T-helper 17 cell (primary cell): Measurements from ENCODE around the gene SLC6A17. TPM values are rescaled to one million over a fixed set of nuclear protein-coding genes. Genes with fewer than 3 reads are reported as not detected.

Source experiments
- ATAC-seq: fragments of 150-1000 bp; cut with Tn5 transposase; 2 replicates; pipeline ENCODE4 v1.10.0; 2021; ENCODE audit warnings: mild to moderate bottlenecking, moderate library complexity
- DNase-seq, 3 donors: peaks; one replicate each; pipeline versions ENCODE4 v3.0.0 to v3.0.0-alpha.2; 2020 to 2021
- H3K9me3 ChIP-seq: one replicate; pipeline ENCODE4 v1.7.0; 2013; ENCODE audit warnings: low read length, mild to moderate bottlenecking; ENCODE audit not compliant: control insufficient read depth, poor library complexity, severe bottlenecking
- H3K27ac Mint-ChIP-seq: one replicate; pipeline ENCODE4 v1.8.0; 2022; ENCODE audit warnings: mild to moderate bottlenecking, moderate library complexity, mixed read lengths
- H3K27me3 Mint-ChIP-seq: one replicate; pipeline ENCODE4 v1.8.0; 2022; ENCODE audit warnings: mixed read lengths
- H3K36me3 Mint-ChIP-seq: one replicate; pipeline ENCODE4 v1.8.0; 2022; ENCODE audit warnings: low read depth, mixed read lengths
- H3K4me1 Mint-ChIP-seq: one replicate; pipeline ENCODE4 v1.8.0; 2022; ENCODE audit warnings: mild to moderate bottlenecking, mixed read lengths
- H3K4me3 Mint-ChIP-seq: one replicate; pipeline ENCODE4 v1.8.0; 2022; ENCODE audit warnings: mild to moderate bottlenecking, moderate library complexity, mixed read lengths
- total RNA-seq, 4 donors: library from RNA in 2 of 4; stranded (reverse) in 2 of 4; gene quantifications; one replicate each; pipeline ENCODE4 v1.2.3 and lab custom pipeline; 2022 to 2026

Gene SLC6A17
- total RNA-seq, 2 donors from 2014 or later: not detected

DNA sequence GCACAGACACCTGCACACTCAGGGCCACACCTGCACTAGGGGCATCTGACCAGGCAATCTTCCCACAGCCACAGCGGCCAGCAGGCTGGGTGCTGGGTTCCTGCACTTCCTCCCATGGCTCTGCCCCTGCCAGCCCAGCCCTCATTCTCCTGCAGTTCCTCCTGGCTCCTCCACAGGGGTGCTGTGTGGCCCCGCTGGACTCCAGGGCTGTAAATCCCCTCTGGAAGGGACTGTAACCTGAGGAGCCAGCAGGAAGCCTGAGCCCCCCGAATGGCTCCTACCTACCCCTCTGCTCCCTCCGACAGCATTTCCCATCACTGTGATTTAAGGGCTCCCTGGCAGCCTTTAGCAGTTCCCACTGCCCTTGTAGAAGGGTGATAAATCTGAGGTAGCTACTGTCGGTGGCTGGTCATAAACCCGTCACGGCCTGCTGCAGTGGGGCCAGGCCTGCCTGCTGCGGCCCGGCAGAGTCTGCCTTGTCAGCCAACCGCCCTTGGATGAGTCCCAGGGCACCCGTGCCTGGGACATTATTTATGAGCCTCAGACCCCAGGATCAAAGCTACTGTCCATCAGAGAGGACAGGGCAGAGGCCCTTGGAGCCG is 29.2 kb upstream of the SLC6A17 start:
- Mint-ChIP-seq H3K36me3 (peaks cover 2% of the 10 kb centered on the region), H3K4me1 (no peaks in the 10 kb centered on the region), H3K27me3 (peaks cover 31% of the 10 kb centered on the region), H3K4me3 (no peak overlapping the region), H3K27ac (peak overlapping the region; percentile 24)
- H3K9me3 ChIP-seq: no peaks in the 10 kb centered on the region
- ATAC-seq (no peak), DNase-seq (no peak)

DNA sequence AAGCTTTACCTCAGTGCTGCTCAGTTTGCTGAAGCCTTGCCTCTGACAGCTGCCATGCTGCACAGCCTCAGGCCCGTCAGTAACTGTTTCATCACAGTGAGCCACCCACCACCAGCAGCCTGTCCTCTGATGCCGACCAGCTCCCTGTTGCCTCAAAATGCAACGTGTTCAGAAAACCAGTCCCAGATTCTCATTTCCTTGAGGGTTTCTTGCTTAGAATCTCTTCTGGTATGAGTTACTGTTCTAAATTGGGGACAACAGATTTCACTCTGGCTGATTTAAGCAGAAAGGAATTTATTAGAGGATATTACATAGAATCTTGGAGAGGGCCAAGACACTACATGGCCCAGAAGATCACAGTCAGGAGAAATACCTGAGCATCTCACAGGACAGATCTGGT is 27.1 kb upstream of the SLC6A17 start:
- Mint-ChIP-seq H3K36me3 (peaks cover 4% of the 10 kb centered on the region), H3K4me1 (no peaks in the 10 kb centered on the region), H3K27ac (no peak overlapping the region), H3K4me3 (no peak overlapping the region), H3K27me3 (peaks cover 33% of the 10 kb centered on the region)
- no peak for ATAC-seq
- DNase-seq: no peak
- H3K9me3 ChIP-seq: no peaks in the 10 kb centered on the region

DNA sequence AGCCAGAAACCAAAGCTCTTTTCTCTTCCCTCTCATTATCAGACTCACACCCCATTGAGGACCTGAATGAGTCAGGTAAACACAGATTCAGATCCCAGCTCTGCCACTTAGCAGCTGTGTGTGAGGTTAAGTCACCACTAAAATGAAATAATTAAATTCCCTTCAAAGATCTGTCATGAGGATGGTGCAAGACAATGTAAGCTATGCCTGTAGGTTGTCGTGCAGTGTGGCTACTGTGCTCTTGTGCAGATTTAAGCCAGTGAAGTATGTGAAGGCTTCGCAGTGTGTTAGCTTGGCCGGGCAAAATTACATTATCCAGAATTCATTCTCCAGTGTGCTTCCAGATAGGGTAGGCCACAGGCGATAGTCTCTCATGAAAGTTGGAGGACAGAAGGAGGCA is 24.5 kb upstream of the SLC6A17 start:
- Mint-ChIP-seq H3K27ac (no peak overlapping the region), H3K4me3 (no peak overlapping the region), H3K4me1 (no peaks in the 10 kb centered on the region), H3K36me3 (peaks cover 3% of the 10 kb centered on the region), H3K27me3 (peaks cover 51% of the 10 kb centered on the region)
- no peak for DNase-seq
- no peak for ATAC-seq
- H3K9me3 ChIP-seq: no peaks in the 10 kb centered on the region

DNA sequence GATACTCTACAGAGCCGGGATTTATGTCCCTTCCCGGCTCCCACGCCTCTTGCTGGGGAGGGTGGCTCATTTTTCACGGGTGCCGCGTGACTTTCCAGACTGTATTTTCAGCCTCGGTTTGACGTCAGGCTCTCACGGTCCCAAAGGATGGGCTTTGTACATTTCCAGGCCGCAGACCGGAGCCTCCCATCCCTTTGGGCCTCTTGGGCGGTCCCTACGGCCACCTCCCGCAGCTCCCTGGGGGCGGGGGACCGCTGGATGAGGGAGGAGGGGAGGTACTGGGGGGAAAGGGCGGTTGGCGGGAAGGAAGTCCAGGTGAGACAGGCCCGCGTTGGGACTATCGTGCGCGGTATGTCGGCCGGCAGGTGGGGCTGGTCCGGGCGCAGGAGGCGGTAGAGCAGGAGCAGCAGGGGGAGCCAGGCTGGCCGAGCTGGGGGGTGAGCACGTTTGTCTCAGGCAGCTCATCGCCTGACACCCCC is 20.1 kb upstream of the SLC6A17 start:
- Mint-ChIP-seq H3K36me3 (peaks cover 3% of the 10 kb centered on the region), H3K27me3 (peaks cover 83% of the 10 kb centered on the region)
- ATAC-seq: no peak

DNA sequence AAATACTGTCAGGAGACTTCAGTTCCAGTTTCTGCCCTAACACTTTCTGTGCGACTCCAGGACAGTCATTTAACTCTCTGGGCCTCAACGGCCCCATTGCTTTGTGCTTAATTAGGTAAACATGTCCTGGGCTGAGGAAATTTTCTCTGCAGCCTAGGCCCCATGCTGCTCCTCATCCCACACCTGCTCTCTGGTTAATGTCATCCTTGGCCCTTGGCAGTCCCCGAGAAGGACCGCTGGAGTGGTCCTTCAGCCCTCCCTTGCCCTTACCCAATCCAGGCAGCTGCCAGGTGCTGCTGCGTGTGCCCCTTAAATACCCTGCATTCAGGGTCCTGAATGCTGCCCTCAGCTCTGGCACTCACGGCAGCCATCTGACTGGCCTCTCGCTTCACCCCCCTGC is 19.3 kb upstream of the SLC6A17 start:
- H3K27ac Mint-ChIP-seq: no peak overlapping the region
- H3K4me3 Mint-ChIP-seq: no peak overlapping the region
- peaks cover 5% of the 10 kb centered on the region for H3K36me3 Mint-ChIP-seq
- DNase-seq (no peak), ATAC-seq (no peak)
- H3K4me1 Mint-ChIP-seq: peaks cover 4% of the 10 kb centered on the region
- H3K9me3 ChIP-seq: no peaks in the 10 kb centered on the region
- H3K27me3 Mint-ChIP-seq: peaks cover 86% of the 10 kb centered on the region

More for the DNA sequence above, 20.1 kb upstream of the SLC6A17 start:
- H3K9me3 ChIP-seq: no peaks in the 10 kb centered on the region
- Mint-ChIP-seq H3K4me1 (no peaks in the 10 kb centered on the region), H3K4me3 (peak overlapping the region; percentile 12), H3K27ac (no peak overlapping the region)
- no peak for DNase-seq

DNA sequence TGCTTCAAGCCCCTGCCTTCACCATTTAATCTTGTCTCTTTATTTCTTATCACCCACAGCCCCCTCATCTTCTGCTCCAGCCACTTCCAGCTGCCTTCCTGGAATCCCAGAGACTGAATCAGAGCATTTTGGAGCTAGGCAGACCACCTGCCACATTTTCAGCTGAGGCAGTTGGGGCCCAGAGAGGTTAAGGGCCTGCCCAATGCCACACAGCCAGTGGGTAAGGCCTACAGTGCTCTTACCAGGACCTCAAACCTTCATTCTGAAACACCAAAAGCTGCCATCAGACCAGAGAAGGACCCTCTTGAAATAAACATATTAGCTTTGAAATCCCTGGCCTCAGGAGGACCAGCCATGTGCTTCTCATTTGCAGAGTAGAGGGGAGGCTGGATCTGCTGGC is 17.6 kb upstream of the SLC6A17 start:
- H3K9me3 ChIP-seq: no peaks in the 10 kb centered on the region
- ATAC-seq: no peak
- DNase-seq: no peak
- peaks cover 86% of the 10 kb centered on the region for H3K27me3 Mint-ChIP-seq
- H3K4me3 Mint-ChIP-seq: no peak overlapping the region
- no peak overlapping the region for H3K27ac Mint-ChIP-seq
- H3K36me3 Mint-ChIP-seq: peaks cover 6% of the 10 kb centered on the region
- peaks cover 16% of the 10 kb centered on the region for H3K4me1 Mint-ChIP-seq

DNA sequence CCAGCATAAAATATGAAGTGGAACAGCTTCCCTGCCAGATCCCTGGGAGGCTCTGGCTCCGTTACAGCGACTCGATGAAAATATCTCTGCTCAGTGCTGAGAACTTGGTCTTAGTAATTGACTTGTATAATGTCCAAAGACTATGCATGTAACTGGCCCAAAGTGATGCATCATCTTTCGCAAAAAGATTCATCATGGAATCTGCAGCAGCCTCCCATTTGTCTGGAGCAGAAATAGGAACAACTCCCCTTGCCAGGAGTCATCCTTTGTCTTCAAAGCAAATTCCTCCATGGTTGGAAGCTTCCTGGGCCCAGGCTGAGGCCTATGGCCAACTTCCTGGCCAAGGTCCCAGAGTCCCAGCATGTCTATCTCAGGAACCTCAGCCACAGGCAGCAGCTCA is 16.9 kb upstream of the SLC6A17 start:
- ATAC-seq (no peak), DNase-seq (no peak)
- Mint-ChIP-seq H3K4me3 (no peak overlapping the region), H3K27me3 (peaks cover 86% of the 10 kb centered on the region), H3K36me3 (peaks cover 3% of the 10 kb centered on the region), H3K4me1 (peaks cover 17% of the 10 kb centered on the region), H3K27ac (no peak overlapping the region)
- H3K9me3 ChIP-seq: no peaks in the 10 kb centered on the region

DNA sequence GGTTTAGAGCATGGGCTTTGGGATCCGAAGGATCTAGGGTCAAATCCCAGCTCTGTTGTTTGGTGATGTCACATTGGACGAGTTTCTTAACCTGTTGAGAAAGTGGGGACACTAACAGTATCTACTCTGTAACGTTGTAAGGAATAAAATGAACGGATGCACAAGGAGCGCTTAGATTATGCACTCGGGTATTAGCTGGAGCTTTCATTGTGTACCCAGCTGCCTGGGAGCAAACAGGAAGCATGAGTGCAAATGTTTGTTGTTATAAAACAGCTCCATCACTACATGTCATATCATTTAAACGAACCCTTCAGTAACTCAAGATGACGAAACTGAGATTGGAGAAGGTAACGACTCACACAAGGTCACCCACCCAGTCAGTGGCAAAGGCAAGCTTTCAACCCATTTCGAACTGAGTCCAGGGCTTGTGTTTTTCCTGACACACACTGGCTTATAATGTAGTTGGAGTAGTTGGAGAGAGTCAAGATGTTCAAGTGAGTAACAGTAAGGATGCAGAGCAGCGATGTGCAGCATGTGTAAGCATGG is 16.2 kb upstream of the SLC6A17 start:
- ATAC-seq (no peak), DNase-seq (no peak)
- Mint-ChIP-seq H3K27me3 (peaks cover 89% of the 10 kb centered on the region), H3K27ac (no peak overlapping the region), H3K36me3 (peaks cover 3% of the 10 kb centered on the region), H3K4me1 (peaks cover 17% of the 10 kb centered on the region), H3K4me3 (no peak overlapping the region)
- H3K9me3 ChIP-seq: no peaks in the 10 kb centered on the region

DNA sequence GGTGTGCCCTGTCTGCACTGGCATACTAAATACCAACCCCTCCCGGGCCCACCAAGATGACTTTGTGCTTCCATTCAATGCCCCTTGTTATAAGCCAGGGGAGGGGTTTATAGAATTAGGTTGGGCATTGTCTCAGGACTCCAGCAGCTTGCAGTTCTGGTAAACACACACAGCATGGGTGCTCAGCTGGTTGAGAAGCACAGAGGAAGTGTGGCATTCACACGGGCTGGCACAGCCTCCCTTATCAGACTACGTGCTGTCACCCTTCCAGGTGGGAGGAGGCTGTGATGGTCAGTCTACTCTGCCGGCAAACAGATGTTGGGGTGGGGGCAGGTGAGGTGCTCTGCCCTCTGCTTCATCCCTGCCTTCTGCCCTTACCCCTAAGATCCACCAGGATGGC is 15.0 kb upstream of the SLC6A17 start:
- peaks cover 92% of the 10 kb centered on the region for H3K27me3 Mint-ChIP-seq
- no peak for DNase-seq
- H3K27ac Mint-ChIP-seq: no peak overlapping the region
- peaks cover 17% of the 10 kb centered on the region for H3K4me1 Mint-ChIP-seq
- H3K36me3 Mint-ChIP-seq: peaks cover 3% of the 10 kb centered on the region
- H3K4me3 Mint-ChIP-seq: no peak overlapping the region
- no peaks in the 10 kb centered on the region for H3K9me3 ChIP-seq
- no peak for ATAC-seq

DNA sequence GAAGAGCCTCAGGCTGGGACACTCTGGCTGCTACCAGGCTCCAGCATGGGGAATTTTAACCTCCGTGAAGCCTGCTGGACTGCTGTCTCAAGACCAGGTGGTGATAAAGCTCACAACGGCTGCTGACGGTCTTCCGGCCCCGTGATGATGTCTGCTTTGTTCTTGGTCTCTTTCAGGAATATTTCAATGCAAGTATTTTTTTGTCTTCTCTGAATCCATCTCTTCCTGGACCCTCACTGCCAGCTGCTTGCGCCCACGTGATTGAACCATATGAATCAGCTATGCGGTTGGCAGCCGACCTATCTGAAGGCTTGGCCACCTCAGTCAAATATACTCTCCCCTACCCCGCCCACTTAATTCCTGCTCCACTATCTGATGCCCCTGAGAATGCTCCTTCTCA is 14.6 kb upstream of the SLC6A17 start:
- peaks cover 91% of the 10 kb centered on the region for H3K27me3 Mint-ChIP-seq
- peaks cover 17% of the 10 kb centered on the region for H3K4me1 Mint-ChIP-seq
- DNase-seq (no peak), ATAC-seq (no peak)
- no peak overlapping the region for H3K27ac Mint-ChIP-seq
- H3K9me3 ChIP-seq: no peaks in the 10 kb centered on the region
- H3K4me3 Mint-ChIP-seq: no peak overlapping the region
- H3K36me3 Mint-ChIP-seq: peaks cover 3% of the 10 kb centered on the region

DNA sequence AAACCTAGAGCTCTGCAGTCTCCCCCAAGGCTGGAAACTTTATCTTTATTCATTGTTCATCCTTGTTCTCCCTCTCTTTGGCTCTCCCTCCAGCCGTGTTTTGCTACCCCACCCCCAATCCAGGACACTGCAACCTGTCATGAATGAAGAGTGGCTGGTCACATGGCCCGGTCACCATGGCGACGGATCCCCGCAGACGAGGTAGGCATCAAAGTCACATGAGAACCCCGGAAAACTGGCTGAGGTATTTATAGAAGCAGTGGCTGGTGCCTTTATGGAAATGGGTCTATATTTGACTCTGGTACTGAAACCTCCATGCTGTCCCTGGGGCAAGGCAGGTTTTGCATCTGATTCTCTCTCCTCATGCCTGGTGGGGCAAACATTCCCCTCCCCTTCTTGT is 13.4 kb upstream of the SLC6A17 start:
- Mint-ChIP-seq H3K27ac (no peak overlapping the region), H3K4me1 (peaks cover 17% of the 10 kb centered on the region), H3K27me3 (peaks cover 80% of the 10 kb centered on the region), H3K4me3 (no peak overlapping the region), H3K36me3 (peaks cover 3% of the 10 kb centered on the region)
- no peaks in the 10 kb centered on the region for H3K9me3 ChIP-seq
- ATAC-seq: peak; percentile 58
- DNase-seq: no peak

DNA sequence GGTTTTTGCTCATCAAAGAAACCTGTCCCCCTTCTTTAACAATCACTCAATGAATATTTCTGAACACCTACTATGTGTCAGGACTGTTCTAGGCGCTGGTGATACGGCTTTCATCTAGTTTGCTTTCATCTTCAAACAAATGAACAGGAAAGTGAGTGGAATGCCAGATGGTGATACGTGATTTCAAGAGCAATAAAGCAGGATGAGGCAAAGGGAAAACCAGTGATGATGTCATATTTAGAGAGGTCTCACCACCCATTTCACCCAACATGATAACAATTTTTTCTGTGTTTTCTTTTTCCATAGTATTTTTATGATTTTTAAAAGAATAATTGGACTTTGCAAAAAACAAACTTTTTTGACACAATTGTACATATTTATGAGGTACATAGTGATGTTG is 11.3 kb upstream of the SLC6A17 start:
- ATAC-seq: no peak
- H3K9me3 ChIP-seq: no peaks in the 10 kb centered on the region
- no peak overlapping the region for H3K4me3 Mint-ChIP-seq
- no peak for DNase-seq
- peaks cover 17% of the 10 kb centered on the region for H3K4me1 Mint-ChIP-seq
- peaks cover 62% of the 10 kb centered on the region for H3K27me3 Mint-ChIP-seq
- no peak overlapping the region for H3K27ac Mint-ChIP-seq
- H3K36me3 Mint-ChIP-seq: peaks cover 3% of the 10 kb centered on the region

DNA sequence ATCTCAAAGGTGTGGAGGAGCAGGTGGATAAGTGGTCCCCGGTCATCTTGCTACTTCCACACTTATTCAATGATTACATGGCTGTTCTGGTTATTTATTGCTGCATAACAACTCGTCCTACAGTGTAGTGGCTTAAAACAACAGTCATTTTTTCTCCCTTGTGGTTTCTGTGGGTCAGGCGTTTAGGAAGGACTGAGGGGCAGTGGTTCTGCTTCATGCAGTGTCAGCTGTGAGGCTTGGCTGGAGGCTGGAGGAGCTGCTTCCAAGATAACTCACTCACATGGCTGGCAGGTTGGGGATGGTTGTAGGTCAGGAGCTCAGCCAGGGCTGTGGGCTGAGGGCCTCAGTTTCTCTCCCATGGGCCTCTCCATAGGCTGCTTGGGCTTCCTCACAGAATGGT is 5.9 kb upstream of the SLC6A17 start:
- no peak overlapping the region for H3K27ac Mint-ChIP-seq
- no peak for ATAC-seq

DNA sequence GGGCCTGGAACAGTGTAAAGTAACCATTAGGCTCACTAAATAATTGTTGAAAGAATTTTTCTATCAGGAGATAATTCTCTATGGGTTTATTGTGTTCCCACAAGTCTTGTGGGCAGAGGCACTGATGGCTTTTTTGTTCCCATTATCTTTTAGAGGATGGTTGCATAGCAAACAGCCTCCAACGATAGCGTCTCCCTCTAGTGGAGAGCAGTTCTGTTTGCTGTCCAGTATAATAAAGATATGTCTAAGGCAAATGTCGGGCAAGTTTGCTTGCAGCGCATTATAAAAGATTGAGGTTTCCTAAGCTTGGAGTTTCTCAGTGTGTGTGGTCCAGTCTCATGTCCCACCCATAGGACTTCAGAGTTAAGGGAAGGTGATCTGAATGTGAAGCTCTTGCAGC is 1.3 kb upstream of the SLC6A17 start:
- ATAC-seq (no peak), DNase-seq (no peak)
- no peak overlapping the region for H3K27ac Mint-ChIP-seq
- no peaks in the 10 kb centered on the region for H3K9me3 ChIP-seq
- H3K27me3 Mint-ChIP-seq: peaks cover 14% of the 10 kb centered on the region
- H3K4me1 Mint-ChIP-seq: peaks cover 5% of the 10 kb centered on the region
- H3K4me3 Mint-ChIP-seq: no peak overlapping the region
- H3K36me3 Mint-ChIP-seq: peaks cover 3% of the 10 kb centered on the region

More for the DNA sequence above, 5.9 kb upstream of the SLC6A17 start:
- no peak overlapping the region for H3K4me3 Mint-ChIP-seq
- H3K4me1 Mint-ChIP-seq: no peaks in the 10 kb centered on the region
- no peaks in the 10 kb centered on the region for H3K9me3 ChIP-seq
- peaks cover 11% of the 10 kb centered on the region for H3K27me3 Mint-ChIP-seq
- no peak for DNase-seq
- no peaks in the 10 kb centered on the region for H3K36me3 Mint-ChIP-seq
